Amniotic epithelial cell (primary cell): ENCODE data around the gene C10orf71.

Experiments
- DNase-seq: peaks from one replicate; pipeline ENCODE4 v3.0.0-alpha.2; 2010; ENCODE audit warnings: low read depth

Gene C10orf71

GRCh38 chr10:49293208-49293603 is 5.8 kb upstream of the C10orf71 start:
- no peak for DNase-seq

GRCh38 chr10:49294731-49295130 is 4.2 kb upstream of the C10orf71 start:
- DNase-seq: no peak

GRCh38 chr10:49295297-49295696 is 3.7 kb upstream of the C10orf71 start:
- DNase-seq: no peak

GRCh38 chr10:49296382-49296781 is 2.6 kb upstream of the C10orf71 start:
- DNase-seq: no peak

- DNase-seq: no peak
Observed at GRCh38 chr10:49296836-49297235, 2.1 kb upstream of the C10orf71 start.

- no peak for DNase-seq
Observed at GRCh38 chr10:49297818-49298670, 926 bp upstream of the C10orf71 start.

- no peak for DNase-seq
Observed at GRCh38 chr10:49298671-49298982, 343 bp upstream of the C10orf71 start.

GRCh38 chr10:49299816-49300139 is 808 bp downstream of the C10orf71 start:
- DNase-seq: no peak

- no peak for DNase-seq
Observed at GRCh38 chr10:49300140-49300974, 1.4 kb downstream of the C10orf71 start.

- DNase-seq: no peak
Observed at GRCh38 chr10:49301302-49301701, 2.3 kb downstream of the C10orf71 start.

- no peak for DNase-seq
Observed at GRCh38 chr10:49302088-49302487, 3.1 kb downstream of the C10orf71 start.

GRCh38 chr10:49303711-49304110 is 4.7 kb downstream of the C10orf71 start:
- DNase-seq: no peak

- DNase-seq: no peak
Observed at GRCh38 chr10:49304137-49304536, 5.2 kb downstream of the C10orf71 start.

- no peak for DNase-seq
Observed at GRCh38 chr10:49307921-49308320, 9.0 kb downstream of the C10orf71 start.

- DNase-seq: no peak
Observed at GRCh38 chr10:49308881-49309280, 9.9 kb downstream of the C10orf71 start.

- DNase-seq: no peak
Observed at GRCh38 chr10:49309691-49310411, 10.9 kb downstream of the C10orf71 start.

- DNase-seq: no peak
Observed at GRCh38 chr10:49310460-49310859, 11.5 kb downstream of the C10orf71 start.

GRCh38 chr10:49310901-49311554 is 12.1 kb downstream of the C10orf71 start:
- no peak for DNase-seq

- DNase-seq: no peak
Observed at GRCh38 chr10:49311555-49312236, 12.7 kb downstream of the C10orf71 start.

GRCh38 chr10:49312246-49312869 is 13.4 kb downstream of the C10orf71 start:
- DNase-seq: no peak

GRCh38 chr10:49313501-49314070 is 14.6 kb downstream of the C10orf71 start:
- DNase-seq: no peak
